GM15510 (cell line): Measurements from ENCODE around the gene XXYLT1.

Experiments
- POLR2A ChIP-seq: IDR thresholded peaks from 3 replicates; pipeline ENCODE4 v1.6.1; 2011; ENCODE audit warnings: borderline replicate concordance; ENCODE audit not compliant: insufficient read length; ENCODE audit errors: extremely low read depth

Gene XXYLT1

DNA sequence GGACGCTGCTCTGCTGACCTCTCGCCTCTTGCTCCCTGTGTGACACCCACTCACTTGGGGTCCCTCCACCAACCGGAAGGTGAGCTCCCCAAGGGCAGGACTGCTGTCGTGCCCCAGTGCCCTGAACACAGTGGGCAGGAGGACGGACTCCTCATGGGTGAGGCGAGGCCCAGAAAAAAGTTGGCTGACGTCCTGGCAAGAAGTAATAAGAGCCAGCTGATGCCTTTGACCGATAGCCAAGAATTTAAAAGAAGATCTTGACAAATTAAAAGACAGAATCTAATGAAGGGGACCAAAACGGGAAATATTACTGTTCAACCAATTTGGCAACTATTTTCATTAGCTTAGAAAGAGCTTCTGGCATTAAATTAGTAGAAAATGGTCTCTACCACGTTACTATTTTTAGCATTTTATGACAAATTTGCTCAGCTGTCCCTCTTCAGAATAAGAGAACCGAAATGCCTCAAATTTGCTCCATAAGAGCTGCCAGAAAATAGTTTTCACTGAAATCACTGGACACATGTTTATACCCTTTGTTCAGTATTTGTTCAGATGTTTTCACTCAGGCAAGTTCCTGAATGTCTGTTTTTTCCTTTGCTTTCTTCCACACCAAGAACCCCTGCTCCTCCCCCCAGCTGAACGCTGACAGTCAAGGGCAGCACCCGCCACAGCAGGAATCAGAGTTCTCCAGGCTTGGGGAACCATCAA, 60.5 kb downstream of the XXYLT1 start:
- no peak for TF ChIP-seq POLR2A

DNA sequence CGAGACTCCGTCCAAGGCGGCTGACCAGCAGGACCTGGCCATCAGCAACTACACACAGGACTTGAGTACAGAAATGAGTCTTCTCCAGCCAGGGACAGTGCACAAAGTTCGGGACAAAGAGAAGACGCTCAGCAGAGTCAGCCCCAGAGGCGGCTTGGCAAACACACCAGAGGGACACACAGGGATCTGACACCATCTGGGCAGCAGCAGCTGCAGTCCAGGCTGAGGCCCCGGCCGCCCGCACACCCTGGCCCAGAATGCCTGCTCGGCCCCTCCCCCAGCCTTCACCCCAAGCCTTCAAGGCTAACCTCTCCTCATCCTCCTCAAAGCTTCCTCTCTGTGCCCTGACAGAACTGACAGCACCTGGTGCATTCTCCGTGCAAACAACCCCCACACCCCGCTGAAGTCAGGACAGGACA, 61.1 kb downstream of the XXYLT1 start:
- no peak for TF ChIP-seq POLR2A

GRCh38 chr3:195209083-195209846, 61.7 kb downstream of the XXYLT1 start:
- TF ChIP-seq POLR2A, result no peak

DNA sequence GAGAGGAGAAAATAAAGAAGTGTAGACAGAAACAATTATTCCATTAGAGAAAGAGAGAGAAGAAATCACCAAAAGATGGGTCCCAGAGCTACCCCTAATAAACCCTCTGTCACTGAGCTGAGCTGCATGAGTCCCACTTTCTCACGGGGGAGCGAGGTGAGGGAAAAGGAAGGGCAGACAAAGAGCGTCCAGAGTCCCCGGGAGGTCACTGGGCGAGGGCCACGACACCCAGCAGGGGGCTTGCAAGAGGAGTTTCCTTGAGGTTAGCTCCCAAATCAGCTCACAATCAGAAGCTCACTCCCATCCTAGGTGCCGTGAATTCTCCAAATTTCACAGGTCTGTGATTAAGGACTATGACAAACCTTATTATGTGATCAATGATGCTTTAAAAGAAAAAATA, 62.3 kb downstream of the XXYLT1 start:
- TF ChIP-seq POLR2A, result no peak

DNA sequence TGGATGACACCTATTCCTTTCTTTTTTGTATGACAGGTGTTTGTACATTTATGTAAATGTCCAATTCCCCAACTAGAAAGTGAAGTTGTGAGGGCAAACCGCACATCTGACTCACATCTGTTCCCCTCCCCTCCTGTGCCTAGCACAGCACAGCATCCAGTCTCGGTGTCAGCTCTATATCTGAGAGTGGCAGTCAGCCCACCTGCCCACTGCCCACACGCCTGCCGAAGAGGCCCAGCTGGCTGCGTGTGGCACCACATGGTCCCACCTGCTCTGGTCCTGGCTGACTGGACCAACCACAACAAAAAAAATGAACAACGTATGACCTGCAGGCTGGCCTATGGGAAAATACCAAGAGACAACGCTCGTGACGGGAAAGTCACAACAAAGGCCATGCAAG, 62.8 kb downstream of the XXYLT1 start:
- TF ChIP-seq POLR2A, result no peak

- TF ChIP-seq POLR2A, result no peak
These were observed 63.2 kb downstream of the XXYLT1 start for GRCh38 chr3:195207731-195208130.

- TF ChIP-seq POLR2A, result no peak
These were observed 63.9 kb downstream of the XXYLT1 start for GRCh38 chr3:195207056-195207455.

GRCh38 chr3:195204360-195205163, 66.4 kb downstream of the XXYLT1 start:
- TF ChIP-seq POLR2A, result no peak

- no peak for TF ChIP-seq POLR2A
These were observed 67.4 kb downstream of the XXYLT1 start for GRCh38 chr3:195203606-195204005.

GRCh38 chr3:195201295-195201694, 69.7 kb downstream of the XXYLT1 start:
- TF ChIP-seq POLR2A, result no peak

DNA sequence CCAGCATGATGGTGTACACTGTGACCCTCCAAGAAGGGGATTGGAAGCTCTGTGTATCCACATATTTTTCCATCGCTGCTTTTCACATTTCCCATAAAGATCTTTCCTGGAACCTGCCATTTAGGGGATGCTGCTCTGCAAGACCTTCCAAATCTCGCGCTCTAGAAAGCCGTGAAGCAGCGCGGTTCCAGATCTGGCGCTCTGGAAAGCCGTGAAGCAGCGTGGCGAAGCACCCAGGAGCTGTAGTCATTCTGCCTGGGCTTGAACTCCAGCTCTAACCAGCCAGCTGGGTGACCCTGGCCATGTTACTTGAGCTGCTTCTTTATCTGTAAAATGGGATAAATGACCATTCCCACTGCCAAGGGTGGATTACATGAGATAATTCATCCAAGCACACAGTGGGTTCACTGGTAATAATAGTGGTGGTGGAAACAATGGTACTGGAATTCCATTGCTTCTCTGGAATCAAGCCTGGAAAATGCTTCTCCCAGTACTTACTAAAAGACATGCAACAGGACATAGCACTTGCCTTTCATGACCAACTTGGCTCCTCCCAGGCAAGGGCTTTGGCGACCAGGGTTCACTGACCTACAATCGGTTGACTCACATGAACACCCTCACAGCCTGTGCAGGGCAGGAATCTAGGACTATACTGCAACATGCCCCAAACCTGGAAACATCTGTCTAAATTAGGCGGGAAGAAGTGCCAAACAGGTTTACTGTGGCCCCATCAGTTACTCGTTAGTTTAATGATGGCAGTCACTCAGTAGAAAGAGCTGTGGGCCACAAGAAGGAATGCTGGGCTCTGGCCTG, 70.7 kb downstream of the XXYLT1 start:
- no peak for TF ChIP-seq POLR2A

- TF ChIP-seq POLR2A, result no peak
These were observed 72.3 kb downstream of the XXYLT1 start for GRCh38 chr3:195198426-195199346.

- TF ChIP-seq POLR2A, result no peak
These were observed 73.1 kb downstream of the XXYLT1 start for GRCh38 chr3:195197765-195198425.

DNA sequence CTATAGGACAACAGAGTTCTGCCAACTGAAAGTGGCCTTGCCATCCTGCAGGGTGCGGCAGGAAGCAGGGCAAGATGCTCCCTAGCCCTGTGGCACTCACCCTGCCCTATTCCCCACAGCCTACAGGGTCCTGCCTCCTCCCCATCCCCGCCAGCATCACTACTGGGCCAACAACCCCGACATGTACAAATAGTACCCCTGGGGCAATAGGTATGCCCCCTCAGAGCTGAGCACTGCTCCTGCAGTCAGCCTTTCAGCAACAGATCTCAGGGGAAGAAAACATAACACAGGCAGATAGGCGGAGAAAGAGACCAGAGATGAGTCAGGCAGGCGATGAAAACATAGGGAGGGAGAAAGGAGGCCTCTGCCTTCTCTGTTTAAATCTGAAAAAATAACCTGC, 74.7 kb downstream of the XXYLT1 start:
- no peak for TF ChIP-seq POLR2A
